Calu3 (cell line): Measurements from ENCODE around the gene COL4A6. TPM values are rescaled to one million over a fixed set of nuclear protein-coding genes. Genes with fewer than 3 reads are reported as not detected.

Experiments used
- BruUV-seq: library from RNA; stranded (reverse); fragments of 400-500 nt; replicated peaks from 2 replicates; lab custom pipeline; 2021; lab: Mats Ljungman, UMichigan
- CTCF ChIA-PET: fragments of 300-600 bp; sonication (Branson Sonifier 250); formaldehyde crosslinking; loops from one replicate; lab custom pipeline; 2022; ENCODE audit warnings: antibody characterized with exemption; lab: Charles Lee
- DNase-seq: peaks from one replicate; pipeline ENCODE4 v3.0.0; 2022
- H3K27ac Mint-ChIP-seq: one replicate; pipeline ENCODE4 v1.8.0; 2022; ENCODE audit warnings: mixed read lengths; ENCODE audit not compliant: unreplicated experiment
- H3K27me3 Mint-ChIP-seq: one replicate; pipeline ENCODE4 v1.8.0; 2022; ENCODE audit warnings: mixed read lengths; ENCODE audit not compliant: unreplicated experiment
- H3K36me3 Mint-ChIP-seq: one replicate; pipeline ENCODE4 v1.8.0; 2022; ENCODE audit warnings: mild to moderate bottlenecking, moderate library complexity, mixed read lengths; ENCODE audit not compliant: insufficient read depth, unreplicated experiment
- H3K4me1 Mint-ChIP-seq: one replicate; pipeline ENCODE4 v1.8.0; 2022; ENCODE audit warnings: mild to moderate bottlenecking, low read depth, mixed read lengths; ENCODE audit not compliant: unreplicated experiment
- H3K4me3 Mint-ChIP-seq: one replicate; pipeline ENCODE4 v1.8.0; 2022; ENCODE audit warnings: mild to moderate bottlenecking, low read depth, moderate library complexity, mixed read lengths; ENCODE audit not compliant: unreplicated experiment
- H3K9me3 Mint-ChIP-seq: one replicate; pipeline ENCODE4 v1.8.0; 2022; ENCODE audit warnings: low read depth, mixed read lengths; ENCODE audit not compliant: unreplicated experiment
- CTCF ChIP-seq: fragments of 200-600 bp; IDR thresholded peaks from one replicate; pipeline ENCODE4 v1.8.0; 2022; ENCODE audit warnings: antibody characterized with exemption; ENCODE audit not compliant: unreplicated experiment
- intact Hi-C: fragments of 100-400 bp; cut with micrococcal nuclease; formaldehyde crosslinking; loops from one replicate; pipeline ENCODE4 v1.10.0; 2022; ENCODE audit not compliant: unreplicated experiment
- total RNA-seq: library from RNA; stranded (reverse); gene quantifications from 2 replicates; pipeline ENCODE4 v1.2.3, GENCODE V29; 2022

COL4A6 gene
- total RNA-seq, 1 experiment from 2014 or later = 0.31 TPM

- no peaks in the 10 kb centered on the region for H3K9me3 Mint-ChIP-seq
- H3K27ac Mint-ChIP-seq = no peak overlapping the region
- BruUV-seq = no TSS peak
- intact Hi-C loops = no loop called here
- no peaks in the 10 kb centered on the region for H3K36me3 Mint-ChIP-seq
- no peak for DNase-seq
- no peak for TF ChIP-seq CTCF
- no peaks in the 10 kb centered on the region for H3K27me3 Mint-ChIP-seq
- H3K4me1 Mint-ChIP-seq = no peaks in the 10 kb centered on the region
- CTCF ChIA-PET = no interaction called here
- no peak overlapping the region for H3K4me3 Mint-ChIP-seq
Observed at GRCh38 chrX:108211301-108211700, 226.9 kb downstream of the COL4A6 start.

- H3K36me3 Mint-ChIP-seq = no peaks in the 10 kb centered on the region
Observed at GRCh38 chrX:108209006-108209554, 229.1 kb downstream of the COL4A6 start.

GRCh38 chrX:108203540-108203939, 234.7 kb downstream of the COL4A6 start:
- no peak overlapping the region for H3K4me3 Mint-ChIP-seq
- DNase-seq = no peak
- H3K27me3 Mint-ChIP-seq = peaks cover 14% of the 10 kb centered on the region
- H3K4me1 Mint-ChIP-seq = no peaks in the 10 kb centered on the region
- CTCF ChIA-PET = no interaction called here
- H3K9me3 Mint-ChIP-seq = no peaks in the 10 kb centered on the region
- BruUV-seq = no TSS peak
- no peak for TF ChIP-seq CTCF
- H3K27ac Mint-ChIP-seq = no peak overlapping the region
- H3K36me3 Mint-ChIP-seq = no peaks in the 10 kb centered on the region
- intact Hi-C loops = no loop called here

More at GRCh38 chrX:108209006-108209554, 229.1 kb downstream of the COL4A6 start:
- TF ChIP-seq CTCF = no peak
- intact Hi-C loops = no loop called here
- Mint-ChIP-seq H3K9me3 (no peaks in the 10 kb centered on the region), H3K4me3 (no peak overlapping the region), H3K27me3 (peaks cover 14% of the 10 kb centered on the region), H3K27ac (no peak overlapping the region), H3K4me1 (no peaks in the 10 kb centered on the region)
- no peak for DNase-seq
- no TSS peak for BruUV-seq
- CTCF ChIA-PET = no interaction called here

GRCh38 chrX:108199691-108200090, 238.5 kb downstream of the COL4A6 start:
- no TSS peak for BruUV-seq
- H3K27me3 Mint-ChIP-seq = peaks cover 15% of the 10 kb centered on the region
- H3K4me1 Mint-ChIP-seq = no peaks in the 10 kb centered on the region
- H3K9me3 Mint-ChIP-seq = no peaks in the 10 kb centered on the region
- H3K4me3 Mint-ChIP-seq = no peak overlapping the region
- DNase-seq = peak; percentile 63
- CTCF ChIA-PET = interaction anchor here (0.6 to 1.0 kb wide), 7 partner anchors 15 to 1274 kb away, joined by 3 to 5 read pairs (median 3); partner anchors contain the start of genes ATG4A and PSMD10
- H3K36me3 Mint-ChIP-seq = no peaks in the 10 kb centered on the region
- TF ChIP-seq CTCF = peak; percentile 29
- intact Hi-C loops = loop anchor here (1.0 to 10.0 kb wide), 3 partner anchors 338 to 1278 kb away; no protein-coding TSS in a partner anchor
- no peak overlapping the region for H3K27ac Mint-ChIP-seq
